AG04449 (cell line): ENCODE data around the gene BTLA.
"Not testable (repeated sequence)": the region's sequence is repeated elsewhere in the genome, so short reads cannot be mapped to it uniquely, and the experiment has no call there.

Source experiments
- CTCF ChIA-PET: fragments of 350-600 bp; formaldehyde crosslinking; extraction: SDS; loops from one replicate; lab custom pipeline; 2021; ENCODE audit warnings: antibody characterized with exemption; lab: Yijun Ruan, JAX
- POLR2A ChIA-PET: fragments of 400-600, 350-600 bp; formaldehyde crosslinking; extraction: SDS; loops from one replicate; lab custom pipeline; 2020; ENCODE audit warnings: antibody characterized with exemption, inconsistent platforms; lab: Yijun Ruan, JAX
- DNase-seq: peaks from one replicate; pipeline ENCODE4 v3.0.0-alpha.2; 2010; ENCODE audit warnings: low read depth, low spot score
- H3K4me3 ChIP-seq: 2 replicates; pipeline ENCODE4 v1.5.1; 2011; ENCODE audit warnings: low read depth, mild to moderate bottlenecking, control low read depth, low read length
- CTCF ChIP-seq: IDR thresholded peaks from one replicate; pipeline ENCODE4 v1.5.1; 2011; ENCODE audit warnings: mild to moderate bottlenecking, moderate library complexity, low read length, control low read depth, inconsistent platforms; ENCODE audit not compliant: insufficient read depth; ENCODE audit errors: missing control alignments

Gene BTLA

GRCh38 chr3:112470788-112471187 is 28.5 kb downstream of the BTLA start:
- no peak overlapping the region for H3K4me3 ChIP-seq
- no peak for TF ChIP-seq CTCF
- CTCF ChIA-PET, result no interaction called here
- POLR2A ChIA-PET, result no interaction called here
- DNase-seq, result peak; percentile 28

- no peak for TF ChIP-seq CTCF
- ChIA-PET POLR2A (no interaction called here), CTCF (no interaction called here)
- no peak for DNase-seq
- no peak overlapping the region for H3K4me3 ChIP-seq
These were observed 29.6 kb downstream of the BTLA start for GRCh38 chr3:112469671-112470070.

- H3K4me3 ChIP-seq, result no peak overlapping the region
- POLR2A ChIA-PET, result no interaction called here
- DNase-seq, result no peak
- CTCF ChIA-PET, result no interaction called here
- no peak for TF ChIP-seq CTCF
These were observed 31.7 kb downstream of the BTLA start for GRCh38 chr3:112467539-112467938.

- TF ChIP-seq CTCF, result no peak
- POLR2A ChIA-PET, result no interaction called here
These were observed 33.3 kb downstream of the BTLA start for GRCh38 chr3:112466020-112466419.

GRCh38 chr3:112464264-112464663 is 35.0 kb downstream of the BTLA start:
- H3K4me3 ChIP-seq, result no peak overlapping the region
- DNase-seq, result no peak
- POLR2A ChIA-PET, result no interaction called here
- TF ChIP-seq CTCF, result no peak
- CTCF ChIA-PET, result no interaction called here

More at GRCh38 chr3:112466020-112466419, 33.3 kb downstream of the BTLA start:
- H3K4me3 ChIP-seq, result no peak overlapping the region
- CTCF ChIA-PET, result no interaction called here
- DNase-seq, result no peak

- ChIA-PET POLR2A (no interaction called here), CTCF (interaction anchor here (0.9 kb wide), 1 partner anchor 57 kb away, joined by 3 read pairs; no protein-coding TSS in a partner anchor)
- TF ChIP-seq CTCF, result no peak
- no peak overlapping the region for H3K4me3 ChIP-seq
- DNase-seq, result no peak
These were observed 36.0 kb downstream of the BTLA start for GRCh38 chr3:112463250-112463649.

GRCh38 chr3:112461787-112462186 is 37.5 kb downstream of the BTLA start:
- CTCF ChIA-PET, H3K4me3 ChIP-seq, DNase-seq, POLR2A ChIA-PET: not testable (repeated sequence)
